ENCODE data around the gene CD4. TPM values are rescaled to one million over a fixed set of nuclear protein-coding genes. Genes with fewer than 3 reads are reported as not detected.

CD4 gene
- total RNA-seq, 4 donors from 2014 or later = 16.4 to 65.4 (median 29.6) TPM

DNA sequence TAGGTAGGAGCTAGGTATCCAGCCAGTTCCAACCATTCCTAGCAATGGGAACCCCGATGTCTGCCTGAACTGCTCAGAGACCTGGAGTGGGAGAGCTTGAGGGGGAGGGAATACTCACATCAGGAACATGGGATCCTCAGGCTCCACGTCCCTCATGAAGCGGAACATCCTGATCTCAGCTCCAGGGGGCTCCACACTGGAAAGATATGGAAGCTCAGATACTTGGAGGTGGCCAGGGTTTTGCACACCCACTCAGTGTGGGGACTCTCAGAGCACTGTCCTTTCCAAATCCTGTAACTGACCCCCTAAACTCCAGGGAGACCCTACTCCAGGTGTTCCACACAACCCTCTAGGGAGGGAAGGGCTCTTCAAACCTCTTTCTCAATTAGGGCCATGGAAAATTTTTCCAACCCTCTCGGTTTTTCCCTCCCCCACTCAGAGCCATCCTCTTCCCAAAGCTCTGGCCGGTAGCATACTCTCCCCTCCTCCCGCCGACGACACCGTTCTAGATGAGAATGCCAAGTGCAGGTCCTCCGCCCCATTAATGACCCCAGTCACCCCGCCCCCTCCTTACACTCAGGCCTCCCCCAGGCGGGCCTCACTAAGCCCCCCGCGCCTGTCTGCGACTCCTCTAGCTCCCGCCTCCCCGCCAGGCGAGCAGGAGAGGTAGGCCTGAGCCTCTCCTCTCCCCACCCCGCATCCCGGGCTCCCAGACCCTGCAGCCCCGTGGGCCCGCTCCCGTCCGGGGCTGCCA, 37.0 kb upstream of the CD4 start:
- TF ChIP-seq, protein P1, sequence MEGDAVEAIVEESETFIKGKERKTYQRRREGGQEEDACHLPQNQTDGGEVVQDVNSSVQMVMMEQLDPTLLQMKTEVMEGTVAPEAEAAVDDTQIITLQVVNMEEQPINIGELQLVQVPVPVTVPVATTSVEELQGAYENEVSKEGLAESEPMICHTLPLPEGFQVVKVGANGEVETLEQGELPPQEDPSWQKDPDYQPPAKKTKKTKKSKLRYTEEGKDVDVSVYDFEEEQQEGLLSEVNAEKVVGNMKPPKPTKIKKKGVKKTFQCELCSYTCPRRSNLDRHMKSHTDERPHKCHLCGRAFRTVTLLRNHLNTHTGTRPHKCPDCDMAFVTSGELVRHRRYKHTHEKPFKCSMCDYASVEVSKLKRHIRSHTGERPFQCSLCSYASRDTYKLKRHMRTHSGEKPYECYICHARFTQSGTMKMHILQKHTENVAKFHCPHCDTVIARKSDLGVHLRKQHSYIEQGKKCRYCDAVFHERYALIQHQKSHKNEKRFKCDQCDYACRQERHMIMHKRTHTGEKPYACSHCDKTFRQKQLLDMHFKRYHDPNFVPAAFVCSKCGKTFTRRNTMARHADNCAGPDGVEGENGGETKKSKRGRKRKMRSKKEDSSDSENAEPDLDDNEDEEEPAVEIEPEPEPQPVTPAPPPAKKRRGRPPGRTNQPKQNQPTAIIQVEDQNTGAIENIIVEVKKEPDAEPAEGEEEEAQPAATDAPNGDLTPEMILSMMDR (IDR thresholded peaks at IDR 0.05; ENCODE audit: low read depth) = no peak

DNA sequence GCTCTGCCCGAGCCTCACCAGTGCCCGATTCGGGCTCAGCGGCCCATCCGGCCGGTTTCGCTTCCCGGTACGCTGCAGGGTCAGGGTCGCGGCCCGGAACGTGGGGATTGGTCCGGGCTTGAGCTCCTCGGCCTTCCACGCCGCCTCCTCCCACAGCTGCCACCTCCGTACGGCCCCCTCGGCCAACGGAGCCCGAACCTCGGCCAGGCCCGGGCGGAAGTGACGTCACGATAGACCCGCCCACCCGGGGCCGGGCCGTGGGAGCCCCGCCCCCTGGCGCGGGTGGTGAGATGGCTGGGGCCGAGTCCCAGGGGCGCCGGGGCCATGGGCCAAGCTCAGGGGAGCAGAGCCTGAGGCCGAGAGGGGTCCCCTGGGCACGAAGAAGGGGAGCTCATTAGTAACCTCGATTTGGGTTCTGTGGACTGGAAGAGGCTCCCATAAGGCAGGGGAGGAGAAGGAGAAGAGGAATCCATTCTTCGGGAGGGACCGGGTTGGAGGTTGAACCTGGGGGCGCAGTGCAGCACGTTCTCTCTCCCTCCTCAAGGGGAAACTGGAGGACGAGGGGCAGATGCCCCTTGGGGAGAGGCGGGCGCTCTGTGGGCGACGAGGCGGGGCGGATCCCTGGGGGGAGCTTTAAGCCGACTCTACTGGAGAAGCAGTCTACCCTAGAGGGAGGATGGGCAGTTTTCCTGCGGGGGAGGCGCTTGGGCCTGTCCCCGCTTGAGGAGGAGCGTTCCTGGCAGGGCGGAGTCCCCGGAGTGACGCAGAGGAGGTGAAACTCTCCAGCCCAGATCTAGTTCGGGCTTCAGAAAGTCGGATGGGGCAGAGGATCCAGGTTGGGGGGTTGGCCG, 36.2 kb upstream of the CD4 start, which contains the start of gene MLF2:
Gene MLF2 (minus strand): TSS at position 221 of the 851 bp plus-strand sequence. CDS start 807 bp downstream, outside the sequence.
- TF ChIP-seq, protein P1 (IDR thresholded peaks at IDR 0.05; ENCODE audit: low read depth) = no peak

DNA sequence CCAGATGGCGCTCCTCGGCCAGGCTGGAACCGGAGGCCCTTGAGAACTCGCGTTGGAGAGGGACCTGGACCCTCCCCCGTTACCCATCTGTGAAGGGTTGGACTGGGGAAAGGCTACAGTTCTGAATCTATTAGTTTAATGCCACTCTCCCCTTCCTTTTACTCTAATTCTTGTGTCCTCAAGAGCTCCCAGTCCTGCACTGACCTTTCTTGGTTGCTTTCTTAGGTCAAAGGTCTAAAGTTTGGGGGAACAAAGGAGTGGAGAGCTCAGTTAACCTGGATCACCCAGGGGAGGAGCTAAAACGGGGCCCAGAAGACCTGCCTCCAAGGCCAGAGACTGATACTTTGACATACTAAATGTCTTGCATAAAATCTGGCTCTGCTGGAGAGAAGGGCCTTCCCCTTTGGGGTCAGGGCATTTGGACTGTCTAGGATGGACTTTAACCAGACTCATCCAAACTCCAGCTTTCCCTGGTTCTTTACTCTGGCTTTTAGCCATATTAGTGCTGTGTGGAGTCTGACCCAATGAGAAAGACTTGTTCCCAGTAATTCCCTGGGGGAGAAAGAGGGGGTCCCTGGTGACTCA, 35.5 kb upstream of the CD4 start:
- TF ChIP-seq, protein P1 (IDR thresholded peaks at IDR 0.05; ENCODE audit: low read depth) = no peak

DNA sequence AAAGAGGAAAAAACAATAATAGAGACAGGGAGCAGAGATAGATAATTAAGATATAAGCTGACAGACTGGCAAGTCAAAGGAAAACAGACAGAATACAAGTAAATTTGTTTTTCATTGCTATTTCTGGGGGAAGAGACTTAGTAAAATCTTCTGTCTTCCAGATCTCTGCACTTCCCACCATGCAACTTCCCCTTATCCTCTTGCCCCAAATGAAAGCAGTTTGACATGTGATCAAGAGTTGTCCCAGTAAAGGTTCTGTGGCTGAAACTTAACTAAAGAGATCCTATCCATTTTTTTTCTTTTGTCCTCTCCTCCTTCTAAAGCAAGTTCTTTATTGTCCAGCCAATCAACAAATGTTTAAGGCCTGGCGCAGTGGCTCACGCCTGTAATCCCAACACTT, 34.9 kb upstream of the CD4 start:
- TF ChIP-seq, protein P1 (IDR thresholded peaks at IDR 0.05; ENCODE audit: low read depth) = no peak

DNA sequence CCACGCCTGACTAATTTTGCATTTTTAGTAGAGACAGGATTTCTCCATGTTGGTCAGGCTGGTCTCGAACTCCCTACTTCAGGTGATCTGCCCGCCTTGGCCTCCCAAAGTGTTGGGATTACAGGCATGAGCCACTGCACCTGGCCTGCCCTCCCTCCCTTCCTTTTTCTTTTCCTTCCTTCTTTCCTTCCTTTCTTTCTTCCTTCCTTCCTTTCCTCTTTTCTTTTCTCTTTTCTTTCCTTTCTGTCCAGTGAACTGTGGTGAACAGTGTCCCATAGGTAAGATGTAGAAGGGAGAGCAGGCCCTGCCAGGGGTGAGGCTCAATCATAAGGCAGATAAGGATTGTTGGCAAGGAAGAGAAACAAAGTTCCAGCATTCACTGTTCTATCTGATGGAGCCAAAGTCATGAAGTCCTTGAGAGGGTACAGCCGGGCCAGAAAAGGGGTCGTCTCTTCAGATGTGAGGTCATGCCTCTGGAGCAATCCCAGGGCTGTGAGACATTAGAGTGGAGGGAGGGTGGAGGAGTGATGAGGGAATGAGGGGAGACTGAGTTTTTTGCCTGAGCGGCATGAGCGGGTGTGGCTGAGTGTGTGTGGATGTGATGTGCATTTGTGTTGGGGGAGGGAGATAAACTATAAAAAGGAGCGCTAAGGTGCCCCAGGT, 32.2 kb upstream of the CD4 start:
- TF ChIP-seq, protein P1 (IDR thresholded peaks at IDR 0.05; ENCODE audit: low read depth) = no peak

DNA sequence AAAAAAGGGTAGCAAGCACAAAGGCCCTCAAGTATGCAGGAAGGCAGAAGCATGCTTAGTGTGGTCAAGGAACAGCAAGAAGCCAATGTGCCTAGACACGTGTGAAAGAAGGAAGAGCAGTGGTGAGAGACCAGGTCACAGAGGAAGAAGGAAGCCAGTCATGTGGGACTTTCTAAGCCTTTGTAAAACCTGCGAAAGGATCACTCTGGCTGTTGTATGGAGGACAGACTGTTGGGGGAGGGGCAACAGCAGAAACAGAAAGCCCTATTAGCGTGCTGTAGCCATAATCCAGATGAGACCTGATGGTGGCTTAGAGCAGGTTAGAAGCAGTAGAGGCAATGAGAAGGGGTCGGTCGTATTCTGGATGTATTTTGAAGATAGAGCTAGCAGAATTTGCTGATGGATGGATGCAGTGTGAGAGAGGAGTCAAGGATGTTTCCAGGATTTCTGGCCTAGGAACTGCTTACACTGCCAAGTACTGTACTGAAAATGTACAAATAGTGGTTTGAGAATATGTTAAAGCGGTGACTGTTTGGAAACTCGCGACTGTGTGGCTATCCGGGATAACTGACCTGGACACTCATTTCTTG, 30.7 kb upstream of the CD4 start:
- TF ChIP-seq, protein P1 (IDR thresholded peaks at IDR 0.05; ENCODE audit: low read depth) = no peak

All from subcutaneous adipose tissue (tissue), 4 donors.